Fibroblast of the aortic adventitia (primary cell): ENCODE data around the gene DHRS3. TPM values are rescaled to one million over a fixed set of nuclear protein-coding genes. Genes with fewer than 3 reads are reported as not detected.
A peak's percentile ranks its signal among the peaks of the same experiment; 100 is the strongest.

Experiments used
- DNase-seq: peaks from one replicate; pipeline ENCODE4 v3.0.0-alpha.2; 2010; ENCODE audit warnings: low read depth
- H3K4me3 ChIP-seq: 2 replicates; pipeline ENCODE4 v1.5.1; 2011; ENCODE audit warnings: low read depth, mild to moderate bottlenecking, control low read depth, low read length, moderate library complexity
- CTCF ChIP-seq: IDR thresholded peaks from 2 replicates; pipeline ENCODE4 v1.5.1; 2011; ENCODE audit warnings: mild to moderate bottlenecking, low read length, control low read depth, inconsistent platforms; ENCODE audit not compliant: insufficient read depth
- total RNA-seq: library from RNA; depleted of rRNA; stranded (reverse); fragments of >200 nt; gene quantifications from 2 replicates; pipeline ENCODE4 v1.2.3, GENCODE V29; 2012; ENCODE audit warnings: low replicate concordance

DHRS3 gene
- total RNA-seq, 1 donor, result 114 TPM

- H3K4me3 ChIP-seq, result no peak overlapping the region
- TF ChIP-seq CTCF, result no peak
- DNase-seq, result no peak
Measured at GRCh38 chr1:12552951-12553921, 64.8 kb downstream of the DHRS3 start.

GRCh38 chr1:12552111-12552888 lies 65.7 kb downstream of the DHRS3 start:
- no peak for TF ChIP-seq CTCF
- DNase-seq, result no peak

GRCh38 chr1:12551584-12551983 lies 66.4 kb downstream of the DHRS3 start:
- DNase-seq, result no peak
- no peak overlapping the region for H3K4me3 ChIP-seq
- no peak for TF ChIP-seq CTCF

More at GRCh38 chr1:12552111-12552888, 65.7 kb downstream of the DHRS3 start:
- no peak overlapping the region for H3K4me3 ChIP-seq

GRCh38 chr1:12549460-12550349 lies 68.3 kb downstream of the DHRS3 start:
- DNase-seq, result peak; percentile 89
- TF ChIP-seq CTCF, result no peak
- H3K4me3 ChIP-seq, result no peak overlapping the region

- no peak for TF ChIP-seq CTCF
- no peak for DNase-seq
- no peak overlapping the region for H3K4me3 ChIP-seq
Measured at GRCh38 chr1:12548973-12549459, 69.0 kb downstream of the DHRS3 start.
